PFSK-1 (cell line): ENCODE results near the gene CNTFR.

Experiments used
- REST ChIP-seq, 2 experiments: IDR thresholded peaks; 2 replicates each; pipeline versions ENCODE4 v1.6.1 to v1.8.0; 2011 to 2012; ENCODE audit warnings: low read depth in 2 of 2, low read length in 2 of 2, control low read depth in 1 of 2, inconsistent platforms in 1 of 2, mild to moderate bottlenecking in 1 of 2, moderate library complexity in 1 of 2; ENCODE audit not compliant: insufficient read depth in 1 of 2
- SIN3A ChIP-seq: IDR thresholded peaks from 2 replicates; pipeline ENCODE4 v1.6.1; 2012; ENCODE audit warnings: mild to moderate bottlenecking, low read length, moderate library complexity, borderline replicate concordance; ENCODE audit not compliant: insufficient read depth

GRCh38 chr9:34558364-34558763, 31.2 kb downstream of the CNTFR start:
- TF ChIP-seq SIN3A (no peak), REST (IDR thresholded peaks at IDR 0.05; ENCODE audit: insufficient read depth in 1 of 2, low read depth in 2 of 2, low read length in 2 of 2) (no peak)
